ENCODE results near the gene SLC29A4.
"Not testable (repeated sequence)": the region's sequence is repeated elsewhere in the genome, so short reads cannot be mapped to it uniquely, and the experiment has no call there.

SLC29A4 gene, protein sequence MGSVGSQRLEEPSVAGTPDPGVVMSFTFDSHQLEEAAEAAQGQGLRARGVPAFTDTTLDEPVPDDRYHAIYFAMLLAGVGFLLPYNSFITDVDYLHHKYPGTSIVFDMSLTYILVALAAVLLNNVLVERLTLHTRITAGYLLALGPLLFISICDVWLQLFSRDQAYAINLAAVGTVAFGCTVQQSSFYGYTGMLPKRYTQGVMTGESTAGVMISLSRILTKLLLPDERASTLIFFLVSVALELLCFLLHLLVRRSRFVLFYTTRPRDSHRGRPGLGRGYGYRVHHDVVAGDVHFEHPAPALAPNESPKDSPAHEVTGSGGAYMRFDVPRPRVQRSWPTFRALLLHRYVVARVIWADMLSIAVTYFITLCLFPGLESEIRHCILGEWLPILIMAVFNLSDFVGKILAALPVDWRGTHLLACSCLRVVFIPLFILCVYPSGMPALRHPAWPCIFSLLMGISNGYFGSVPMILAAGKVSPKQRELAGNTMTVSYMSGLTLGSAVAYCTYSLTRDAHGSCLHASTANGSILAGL

DNA sequence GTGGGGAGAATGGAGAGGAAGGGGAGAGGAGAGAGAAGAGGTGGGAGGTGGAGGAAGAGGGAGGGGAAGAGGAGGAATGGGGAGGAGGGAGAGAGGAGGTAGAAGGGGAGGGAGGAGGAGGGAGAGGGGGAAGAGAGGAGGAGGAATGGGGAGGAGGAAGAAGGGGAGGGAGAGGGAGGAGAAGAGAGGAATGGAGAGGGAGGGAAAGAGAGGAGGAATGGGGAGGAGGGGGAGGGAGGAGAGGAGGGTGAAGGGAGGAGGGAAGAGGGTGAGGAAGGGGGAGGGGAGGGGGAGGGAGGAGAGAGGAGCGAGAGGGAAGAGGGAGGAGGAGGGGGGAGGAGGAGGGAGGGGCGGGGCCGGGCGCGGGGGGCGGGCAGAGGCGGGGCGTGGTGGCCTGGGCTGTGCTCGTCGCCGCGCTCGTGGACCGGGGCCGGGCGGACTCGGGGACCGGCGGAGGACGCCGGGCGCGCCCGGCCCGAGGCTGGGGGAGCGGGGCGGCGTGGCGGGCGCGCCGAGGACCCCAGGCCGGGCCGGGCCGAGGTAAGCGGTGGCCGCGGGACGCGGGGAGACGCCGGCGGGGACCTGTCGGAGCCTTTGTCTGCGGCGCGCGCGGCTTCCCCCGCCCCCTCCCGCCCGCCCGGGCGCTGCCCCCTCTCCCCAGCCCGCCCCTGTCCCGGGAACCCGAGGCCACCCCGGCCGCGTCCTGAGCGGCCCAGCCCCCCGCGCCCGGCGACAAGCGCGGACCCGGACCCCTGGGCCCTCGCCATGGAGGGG, at the start of gene SLC29A4:
SLC29A4 (plus strand) TSS at position 401 of the 774 bp plus-strand sequence. CDS start 4,874 bp downstream, outside the sequence.
- DNase-seq (ENCODE audit: low spot score), result no peak

DNA sequence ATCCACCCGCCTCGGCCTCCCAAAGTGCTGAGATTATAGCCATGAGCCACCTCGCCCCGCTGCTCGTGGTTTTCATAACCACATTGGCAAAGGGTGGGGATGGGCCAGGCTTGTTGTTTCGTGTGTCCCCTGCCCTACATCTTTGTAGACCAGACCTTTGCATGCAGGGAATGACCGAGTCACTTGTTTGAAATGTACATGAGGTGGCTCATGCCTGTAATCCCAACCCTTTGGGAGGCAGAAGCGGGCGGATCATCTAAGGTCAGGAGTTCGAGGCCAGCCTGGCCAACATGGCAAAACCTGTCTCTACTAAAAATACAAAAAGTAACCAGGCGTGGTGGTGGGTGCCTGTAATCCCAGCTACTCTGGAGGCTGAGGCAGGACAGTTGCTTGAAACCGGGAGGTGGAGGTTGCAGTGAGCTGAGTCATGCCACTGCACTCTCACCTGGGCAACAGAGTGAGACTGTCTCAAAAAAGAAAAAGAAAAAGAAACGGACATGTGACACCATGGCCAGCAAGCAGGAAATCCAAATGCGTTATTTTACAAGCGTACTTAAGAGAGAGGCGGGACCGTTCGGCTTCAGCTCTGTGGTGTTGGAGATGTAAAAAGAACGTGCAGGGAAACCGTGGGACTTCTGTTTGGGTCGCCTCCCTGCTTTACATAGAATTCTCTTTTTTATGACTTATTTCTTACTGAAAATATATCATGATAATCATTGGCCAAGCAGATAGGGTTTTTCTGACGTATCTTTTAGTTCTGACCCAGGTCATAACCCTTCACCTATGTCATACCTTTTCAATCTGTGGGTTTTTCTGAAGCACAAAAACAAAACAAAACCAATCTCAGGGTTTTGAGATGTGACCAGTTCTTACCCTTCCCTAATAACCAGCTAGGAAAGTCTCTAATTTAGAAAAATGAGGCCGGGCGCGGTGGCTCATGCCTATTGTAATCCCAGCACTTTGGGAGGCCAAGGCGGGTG, 47.6 kb upstream of the SLC29A4 start:
- DNase-seq (ENCODE audit: low spot score), result no peak

DNA sequence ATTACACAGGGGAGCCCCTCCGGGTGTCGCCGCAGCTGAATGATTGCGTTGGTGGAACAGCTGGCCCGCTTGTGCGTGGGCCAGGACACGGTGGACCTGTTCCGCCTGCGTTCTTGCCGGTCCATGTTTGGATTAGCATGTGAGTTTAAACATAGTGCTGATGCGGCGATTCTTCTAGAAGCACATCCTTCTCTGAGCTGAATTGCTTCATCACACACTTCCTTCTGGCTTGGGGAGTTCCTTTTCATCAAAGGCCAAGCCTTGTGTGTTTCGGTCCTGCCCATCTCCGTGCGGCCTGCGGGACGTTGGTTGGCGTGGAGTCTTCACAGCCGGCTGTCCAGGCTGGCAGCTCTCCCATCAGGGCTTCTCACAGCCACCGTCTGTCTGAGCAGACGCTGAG, 45.5 kb upstream of the SLC29A4 start:
- DNase-seq (ENCODE audit: low spot score), result no peak

DNA sequence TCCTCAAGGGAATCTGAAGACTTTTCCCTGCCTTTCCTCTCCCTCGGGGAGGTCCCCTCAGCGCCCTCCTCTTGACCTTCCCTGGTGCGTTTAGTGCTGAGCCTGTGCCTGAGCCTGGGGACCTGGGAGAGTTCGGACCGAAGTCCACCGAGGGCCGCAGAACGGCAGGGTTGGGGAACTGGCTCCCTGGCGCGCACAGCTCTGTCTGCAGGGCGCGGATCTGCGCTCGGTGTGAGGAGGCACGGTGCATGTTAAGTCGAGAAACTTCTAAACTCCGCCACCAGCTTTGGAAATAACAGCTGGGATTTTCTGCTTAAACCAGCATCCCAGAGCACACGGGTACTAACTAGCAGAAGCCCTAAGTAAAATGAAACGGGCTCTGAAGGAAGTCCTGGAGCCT, 44.2 kb upstream of the SLC29A4 start:
- no peak for DNase-seq (ENCODE audit: low spot score)

DNA sequence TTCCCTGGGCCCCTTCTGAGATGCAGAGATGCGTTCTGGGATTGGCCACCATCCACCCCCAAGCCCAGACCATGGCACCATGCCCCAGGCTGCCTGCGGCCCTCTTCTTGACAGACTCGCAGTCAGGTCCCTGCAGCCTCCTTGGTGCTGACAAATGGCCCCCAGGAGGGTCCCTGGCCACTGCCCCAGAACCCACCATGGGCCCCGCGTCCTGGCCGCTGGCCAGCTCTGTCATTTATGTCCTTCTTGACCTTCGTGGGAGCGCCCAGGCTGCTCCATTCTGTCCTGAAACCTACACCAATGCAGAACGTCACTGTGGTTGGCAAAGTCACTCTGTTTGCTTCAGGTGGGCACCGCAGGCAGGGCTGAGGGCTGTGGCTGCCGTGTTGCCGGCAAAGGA, 39.5 kb upstream of the SLC29A4 start:
- no peak for DNase-seq (ENCODE audit: low spot score)

DNA sequence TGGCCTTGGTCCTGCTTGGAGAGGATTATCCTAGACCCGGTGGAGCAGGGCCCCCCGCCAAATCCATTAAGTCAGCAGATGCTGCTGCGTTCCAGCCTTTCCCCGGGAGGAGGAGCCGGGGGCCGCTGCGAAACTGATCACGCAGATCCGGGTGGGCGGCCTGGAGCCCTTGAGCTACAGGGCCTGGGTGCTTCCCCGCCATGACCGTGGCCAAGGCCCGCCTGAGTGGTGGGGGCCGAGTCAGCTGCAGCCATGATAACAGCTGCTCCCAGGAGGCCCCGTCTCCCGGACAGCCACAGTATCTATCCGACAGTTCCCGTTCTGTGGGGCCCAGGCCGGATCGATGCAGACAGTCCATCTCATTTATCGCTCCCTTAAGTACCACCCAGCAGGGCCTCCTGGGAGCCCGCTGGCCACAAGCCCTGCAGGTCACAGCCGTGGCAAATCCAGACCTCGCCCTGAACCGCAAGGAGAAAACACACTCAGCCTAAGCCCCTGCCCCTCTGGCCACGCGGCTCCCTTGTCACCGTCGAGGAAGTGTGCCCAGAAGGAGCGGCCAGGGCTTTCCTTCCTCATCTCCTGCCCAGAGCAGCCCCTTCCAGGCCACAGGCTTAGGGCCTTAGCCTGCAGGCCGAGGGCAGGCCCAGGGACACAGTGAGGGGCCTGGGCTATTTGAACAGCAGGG, 34.4 kb upstream of the SLC29A4 start:
- DNase-seq (ENCODE audit: low spot score), result no peak

DNA sequence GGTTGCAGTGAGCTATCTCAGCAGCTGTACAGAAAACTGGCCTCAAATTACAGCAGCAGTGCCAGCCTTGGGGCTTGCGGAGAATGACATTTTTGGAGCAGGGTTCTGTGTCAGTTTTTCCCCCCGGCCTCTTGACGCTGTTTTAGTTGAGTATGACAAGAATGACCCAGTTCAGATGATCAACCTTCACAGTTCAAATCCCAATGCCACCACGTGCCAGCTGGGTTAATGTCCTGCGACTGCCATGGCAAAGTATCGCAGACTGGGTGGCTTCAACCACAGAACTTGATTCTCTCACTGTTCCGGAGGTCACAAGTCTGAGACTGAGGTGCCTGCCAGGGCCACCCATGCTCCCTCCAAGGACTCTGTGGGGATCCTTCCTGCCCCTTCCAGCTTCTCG, 32.0 kb upstream of the SLC29A4 start:
- DNase-seq (ENCODE audit: low spot score), result not testable (repeated sequence)

DNA sequence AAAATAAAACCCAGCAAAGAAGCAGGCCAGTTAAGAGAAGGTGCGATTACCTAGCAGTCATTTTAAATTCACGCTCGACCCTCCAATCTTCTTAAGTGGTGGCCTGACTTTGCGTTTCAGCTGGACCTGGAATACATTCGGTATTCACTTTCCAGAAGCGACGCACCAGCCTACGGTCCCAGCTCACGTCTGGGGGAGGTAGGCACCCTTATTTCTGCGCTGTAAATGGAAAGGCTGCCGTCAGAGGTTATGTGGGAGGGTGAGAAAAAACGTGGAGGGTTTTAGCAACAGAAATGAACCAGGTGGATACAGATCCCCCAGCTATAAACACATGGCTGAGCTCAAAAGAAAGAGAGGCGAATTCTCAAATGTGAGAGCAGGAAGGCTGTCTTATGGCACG, 29.2 kb upstream of the SLC29A4 start:
- not testable (repeated sequence) for DNase-seq (ENCODE audit: low spot score)

DNA sequence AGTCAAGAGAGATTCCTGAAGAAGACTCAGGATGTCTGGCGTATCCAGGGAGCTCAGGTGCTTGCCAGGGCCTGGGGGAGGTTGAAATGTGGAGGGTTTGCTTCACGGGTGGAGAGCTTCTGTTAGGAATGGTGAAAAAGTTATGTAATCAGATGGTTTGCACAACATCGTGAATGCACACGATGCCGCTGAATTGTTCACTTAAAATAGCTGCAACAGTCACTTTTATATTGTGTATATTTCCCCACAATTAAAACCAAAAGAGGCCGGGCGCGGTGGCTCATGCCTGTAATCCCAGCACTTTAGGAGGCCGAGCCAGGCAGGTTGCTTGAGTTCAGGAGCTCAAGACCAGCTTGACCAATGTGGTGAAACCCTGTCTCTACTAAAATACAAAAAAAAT, 28.4 kb upstream of the SLC29A4 start:
- DNase-seq (ENCODE audit: low spot score), result not testable (repeated sequence)

DNA sequence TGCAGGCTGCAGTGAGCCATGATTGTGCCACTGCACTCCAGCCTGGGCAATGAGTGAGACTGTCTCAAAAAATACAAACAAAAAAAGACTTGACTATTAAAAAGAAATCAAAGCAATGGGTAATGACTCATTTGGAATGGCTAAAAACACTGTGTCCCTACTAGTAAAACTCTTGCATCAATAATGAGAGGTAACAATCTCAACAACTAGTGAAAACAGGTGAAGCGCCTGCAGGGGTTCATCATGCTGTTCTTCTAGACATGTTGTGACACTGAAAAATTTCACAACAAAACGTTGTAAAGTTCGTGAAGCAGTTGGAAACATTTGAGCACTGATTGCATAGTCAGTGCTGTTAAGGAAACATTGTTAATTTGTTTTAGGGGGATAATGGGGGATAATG, 26.9 kb upstream of the SLC29A4 start:
- DNase-seq (ENCODE audit: low spot score), result no peak

DNA sequence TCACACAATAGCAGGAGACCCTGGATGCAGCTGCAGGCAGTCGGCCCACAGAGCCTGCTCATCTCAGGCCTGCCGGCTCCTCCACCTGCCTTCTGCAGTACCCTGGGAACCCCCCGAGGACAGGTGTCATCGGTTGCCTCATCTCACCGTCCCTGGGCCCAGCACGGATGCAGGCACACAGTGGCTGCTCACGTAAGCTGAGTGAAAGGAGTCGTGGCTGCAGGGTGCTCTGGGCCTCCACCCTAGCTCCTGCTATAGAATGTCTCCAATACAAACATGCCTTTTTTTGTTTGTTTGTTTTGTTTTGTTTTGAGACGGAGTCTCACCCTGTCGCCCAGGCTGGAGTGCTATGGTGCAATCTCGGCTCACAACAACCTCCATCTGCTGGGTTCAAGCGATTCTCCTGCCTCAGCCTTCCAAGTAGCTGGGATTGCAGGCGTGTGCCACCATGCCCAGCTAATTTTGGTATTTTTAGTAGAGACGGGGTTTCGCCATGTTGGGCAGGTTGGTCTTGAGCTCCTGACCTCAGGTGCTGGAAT, 22.1 kb upstream of the SLC29A4 start:
- DNase-seq (ENCODE audit: low spot score), result not testable (repeated sequence)

DNA sequence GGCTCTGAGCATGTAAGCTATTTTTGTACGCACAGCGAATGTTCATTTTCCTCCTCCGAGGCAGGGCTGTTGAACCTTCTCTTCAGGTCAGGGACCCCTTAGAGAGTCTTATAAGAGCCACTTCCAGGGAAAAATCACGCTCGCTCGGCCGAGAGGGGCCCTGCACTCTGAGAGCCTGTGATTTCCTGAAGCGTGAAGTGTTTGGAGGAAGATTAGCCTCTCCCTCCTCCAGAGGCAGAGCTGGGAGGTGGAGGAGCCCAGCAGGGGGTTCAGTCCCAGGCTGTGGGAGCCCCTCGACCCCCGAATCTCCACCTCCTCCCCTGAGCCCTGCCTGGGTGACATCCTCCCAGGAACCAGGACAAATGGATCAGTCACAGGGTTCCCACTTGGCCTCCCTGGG, 19.7 kb upstream of the SLC29A4 start:
- DNase-seq (ENCODE audit: low spot score), result not testable (repeated sequence)

DNA sequence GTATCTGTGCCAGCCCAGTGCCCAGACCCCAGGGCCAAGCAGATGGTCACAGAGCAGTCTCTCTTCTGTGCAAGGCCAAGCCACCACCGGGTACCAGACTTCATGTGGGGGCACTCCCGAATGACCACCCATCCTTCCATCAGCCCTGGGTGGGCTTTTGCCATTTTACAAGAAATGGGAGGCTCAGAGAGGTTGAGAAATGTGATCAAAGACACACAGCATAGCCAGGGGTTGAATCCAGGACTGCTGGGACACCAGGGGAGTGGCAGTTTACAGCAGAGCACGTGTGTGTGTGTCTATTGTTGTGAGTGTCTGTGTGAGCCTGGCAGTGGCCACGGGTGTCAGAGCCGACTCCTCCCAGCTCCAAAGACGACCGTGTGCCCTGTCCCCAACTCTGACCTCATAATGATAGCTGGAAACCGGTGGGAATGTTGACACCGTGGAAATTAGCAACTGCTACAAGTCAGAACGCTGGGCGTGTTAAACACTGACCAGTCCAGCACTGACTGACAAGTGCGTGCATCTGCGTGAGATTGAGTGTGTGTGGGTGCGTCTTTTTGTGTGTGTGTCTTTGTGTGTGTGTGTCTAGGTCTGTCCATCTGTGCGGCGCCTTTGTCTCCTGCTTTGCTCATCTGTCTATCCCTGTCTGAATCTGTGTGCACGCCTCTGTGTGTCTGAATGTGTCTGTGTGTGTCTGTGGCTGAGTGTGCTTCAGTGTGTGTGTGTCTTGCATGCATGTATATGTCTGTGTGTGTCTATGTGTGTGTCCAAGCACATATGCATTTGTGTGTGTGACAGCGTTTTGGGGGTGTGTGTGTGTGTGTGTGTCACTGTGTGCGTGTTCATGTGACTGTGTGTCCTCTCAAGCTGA, 17.2 kb upstream of the SLC29A4 start:
- DNase-seq (ENCODE audit: low spot score), result no peak

DNA sequence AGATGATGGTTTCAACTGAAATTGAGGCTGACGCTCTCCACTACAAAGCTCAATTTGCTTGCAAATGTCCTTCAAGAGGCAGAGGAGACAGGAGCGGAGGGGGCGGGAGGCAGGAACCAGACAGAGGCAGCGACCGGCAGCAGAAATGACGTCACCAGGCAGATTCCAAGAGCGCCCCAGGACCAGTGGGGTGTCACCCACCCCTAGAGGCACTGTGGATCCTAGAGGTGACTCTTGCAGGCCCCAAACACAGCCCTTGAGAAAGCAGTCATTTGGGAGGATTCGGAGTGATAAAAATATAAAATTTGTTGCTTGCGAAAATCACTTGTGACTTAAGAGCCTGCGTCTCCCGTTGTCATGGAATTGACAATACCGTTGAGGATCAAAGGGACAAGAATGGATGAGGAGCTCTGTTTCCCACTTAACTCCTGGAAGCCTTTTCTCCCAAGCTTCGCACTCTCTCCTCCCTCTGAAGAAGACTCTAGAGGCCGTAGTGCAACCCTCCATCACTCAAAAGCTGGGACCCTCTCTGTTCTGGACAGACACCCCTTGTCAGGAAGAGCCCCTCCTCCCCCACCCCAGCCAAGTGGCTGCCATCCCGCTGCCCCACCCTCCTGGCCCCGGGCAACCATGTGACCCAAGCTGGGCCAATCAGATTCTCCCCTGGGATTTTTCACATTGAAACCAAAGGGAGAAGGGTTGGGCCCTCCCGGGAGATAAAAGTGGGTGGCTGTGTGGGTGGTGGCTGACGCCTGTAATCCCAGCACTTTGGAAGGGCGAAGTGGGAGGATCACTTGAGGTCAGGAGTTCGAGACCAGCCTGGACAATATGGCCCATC, 16.3 kb upstream of the SLC29A4 start:
- DNase-seq (ENCODE audit: low spot score), result no peak

DNA sequence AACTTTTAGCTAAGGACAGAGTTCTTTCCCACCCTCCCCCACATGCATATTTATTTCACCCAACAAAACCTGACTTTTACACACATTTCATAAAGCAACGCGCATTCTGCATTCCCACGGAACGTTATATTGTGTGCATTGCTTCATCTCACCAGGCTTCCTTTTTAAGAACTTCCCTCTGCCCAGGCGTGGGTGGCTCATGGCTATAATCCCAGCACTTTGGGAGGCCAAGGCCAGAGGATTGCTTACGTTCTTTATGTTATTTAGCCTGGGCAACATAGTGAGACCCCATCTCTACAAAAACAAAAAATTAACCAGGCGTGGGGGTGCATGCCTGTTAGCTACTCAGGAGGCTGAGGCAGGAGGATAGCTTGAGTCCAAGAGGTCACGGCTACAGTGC, 14.9 kb upstream of the SLC29A4 start:
- DNase-seq (ENCODE audit: low spot score), result not testable (repeated sequence)

DNA sequence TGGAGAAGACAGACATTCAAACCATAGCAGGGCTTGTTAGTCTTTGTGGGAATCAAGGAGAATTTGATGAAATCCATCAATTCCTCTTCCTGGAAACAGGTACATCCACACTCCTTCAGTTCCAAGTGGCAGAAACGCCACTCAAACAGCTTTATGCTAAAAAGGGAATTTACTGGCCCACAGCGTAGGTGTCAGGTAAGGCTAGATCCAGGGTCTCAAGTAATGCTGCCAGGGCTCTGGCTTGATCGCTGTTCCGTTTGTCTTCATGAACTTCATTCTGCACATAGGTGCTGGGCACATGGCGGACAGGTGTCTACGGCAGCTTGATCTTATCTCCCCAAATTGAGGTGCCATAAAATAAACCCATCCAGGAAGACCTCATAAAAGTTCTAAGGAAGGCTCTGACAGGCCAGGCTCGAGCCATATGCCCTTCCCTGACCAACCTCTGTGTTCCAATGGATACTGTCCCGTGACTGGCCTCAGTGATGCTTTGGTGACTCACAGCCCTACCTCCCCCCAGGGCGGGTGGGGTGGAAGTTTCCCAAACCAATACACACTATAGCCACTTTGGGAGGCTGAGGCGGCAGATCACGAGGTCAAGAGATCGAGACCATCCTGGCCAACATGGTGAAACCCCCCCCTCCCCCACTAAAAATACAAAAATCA, 12.6 kb upstream of the SLC29A4 start:
- DNase-seq (ENCODE audit: low spot score), result not testable (repeated sequence)

DNA sequence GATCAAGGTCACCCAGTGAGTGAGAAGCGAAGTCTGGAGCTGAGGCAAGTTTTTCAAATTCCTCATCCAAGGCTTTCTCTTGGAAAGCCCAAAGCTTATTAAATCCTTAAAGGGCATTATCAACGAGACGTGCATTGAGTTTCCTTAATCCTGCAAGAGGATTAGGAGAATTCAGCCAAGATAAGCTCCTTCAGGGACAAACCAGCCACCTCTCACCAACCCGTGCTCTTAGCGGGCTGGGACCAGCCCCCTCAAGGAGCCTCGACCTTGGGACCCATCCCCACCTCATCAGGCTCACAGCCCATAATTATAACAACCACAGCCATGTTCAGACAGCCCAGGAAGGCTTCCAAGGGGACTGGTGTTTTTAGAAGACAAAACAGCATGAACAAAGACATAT, 12.0 kb upstream of the SLC29A4 start:
- DNase-seq (ENCODE audit: low spot score), result no peak

DNA sequence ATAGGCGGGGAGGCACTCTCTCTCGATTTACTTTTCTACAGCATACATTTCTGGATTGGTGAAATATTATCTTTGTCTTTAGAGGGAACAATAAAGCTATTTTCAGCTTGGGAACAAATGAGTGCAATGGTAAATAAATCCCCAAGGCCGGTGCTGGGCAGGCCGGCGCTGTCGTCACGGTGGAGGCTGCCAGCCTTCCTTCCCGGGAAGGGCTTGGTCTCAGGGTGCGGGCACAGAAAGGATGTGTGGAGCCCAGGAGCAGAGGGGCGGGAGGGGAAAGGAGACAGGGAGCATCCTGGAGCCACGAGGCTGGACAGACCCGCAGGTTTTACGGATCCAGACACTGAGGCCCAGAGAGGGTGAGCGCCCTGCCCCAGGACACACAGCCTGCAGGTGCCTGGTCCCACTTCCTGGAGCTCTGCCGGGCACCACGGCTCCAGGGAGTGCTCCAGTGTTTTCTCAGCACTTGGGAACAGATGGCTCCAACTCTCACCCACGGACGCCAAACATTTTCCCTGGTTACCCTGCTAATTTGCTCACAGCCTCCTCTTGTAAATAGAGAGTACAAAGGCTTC, 8.8 kb upstream of the SLC29A4 start:
- DNase-seq (ENCODE audit: low spot score), result not testable (repeated sequence)
